ENCODE measurements around the gene HCN3.
"Not testable (repeated sequence)": the region's sequence is repeated elsewhere in the genome, so short reads cannot be mapped to it uniquely, and the experiment has no call there.

HCN3 gene

DNA sequence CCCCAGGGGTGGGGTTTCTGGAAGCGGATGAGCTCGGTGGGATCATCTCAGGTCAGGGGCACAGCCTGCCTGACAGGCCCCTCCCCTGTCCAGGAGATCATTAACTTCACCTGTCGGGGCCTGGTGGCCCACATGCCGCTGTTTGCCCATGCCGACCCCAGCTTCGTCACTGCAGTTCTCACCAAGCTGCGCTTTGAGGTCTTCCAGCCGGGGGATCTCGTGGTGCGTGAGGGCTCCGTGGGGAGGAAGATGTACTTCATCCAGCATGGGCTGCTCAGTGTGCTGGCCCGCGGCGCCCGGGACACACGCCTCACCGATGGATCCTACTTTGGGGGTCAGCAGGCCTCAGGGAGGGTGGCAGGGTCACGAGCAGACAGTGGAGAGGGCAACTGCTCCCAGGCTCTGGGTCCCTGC lies 8.4 kb downstream of the HCN3 start:
- DNase-seq, result no peak

DNA sequence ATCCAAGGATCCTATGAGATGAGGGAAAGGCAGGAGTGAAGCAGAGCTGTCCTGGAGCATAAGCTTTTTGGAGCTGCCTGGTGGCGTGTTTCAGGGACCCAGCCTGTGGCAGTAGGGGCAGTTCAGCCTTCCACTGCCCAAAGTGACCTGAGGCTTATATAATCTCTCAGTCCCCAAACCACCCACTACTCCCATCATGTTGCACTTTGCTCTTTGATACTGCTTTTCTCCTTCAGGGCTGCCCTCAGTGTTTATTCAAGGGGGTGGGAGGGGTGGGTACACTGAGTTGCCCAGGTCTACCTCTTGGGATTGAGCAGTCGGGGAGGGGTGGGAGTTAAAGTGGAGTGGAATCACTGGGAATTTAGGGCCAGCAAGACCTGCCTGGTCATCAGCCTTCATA lies 9.3 kb downstream of the HCN3 start:
- DNase-seq, result no peak

DNA sequence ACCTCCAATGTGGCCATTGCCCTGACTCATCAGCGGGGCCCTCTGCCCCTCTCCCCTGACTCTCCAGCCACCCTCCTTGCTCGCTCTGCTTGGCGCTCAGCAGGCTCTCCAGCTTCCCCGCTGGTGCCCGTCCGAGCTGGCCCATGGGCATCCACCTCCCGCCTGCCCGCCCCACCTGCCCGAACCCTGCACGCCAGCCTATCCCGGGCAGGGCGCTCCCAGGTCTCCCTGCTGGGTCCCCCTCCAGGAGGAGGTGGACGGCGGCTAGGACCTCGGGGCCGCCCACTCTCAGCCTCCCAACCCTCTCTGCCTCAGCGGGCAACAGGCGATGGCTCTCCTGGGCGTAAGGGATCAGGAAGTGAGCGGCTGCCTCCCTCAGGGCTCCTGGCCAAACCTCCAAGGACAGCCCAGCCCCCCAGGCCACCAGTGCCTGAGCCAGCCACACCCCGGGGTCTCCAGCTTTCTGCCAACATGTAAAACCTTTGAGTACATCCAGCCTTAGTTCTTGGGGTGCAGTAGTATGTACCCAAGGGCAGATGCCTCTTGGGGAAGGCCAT lies 10.8 kb downstream of the HCN3 start:
- no peak for DNase-seq

DNA sequence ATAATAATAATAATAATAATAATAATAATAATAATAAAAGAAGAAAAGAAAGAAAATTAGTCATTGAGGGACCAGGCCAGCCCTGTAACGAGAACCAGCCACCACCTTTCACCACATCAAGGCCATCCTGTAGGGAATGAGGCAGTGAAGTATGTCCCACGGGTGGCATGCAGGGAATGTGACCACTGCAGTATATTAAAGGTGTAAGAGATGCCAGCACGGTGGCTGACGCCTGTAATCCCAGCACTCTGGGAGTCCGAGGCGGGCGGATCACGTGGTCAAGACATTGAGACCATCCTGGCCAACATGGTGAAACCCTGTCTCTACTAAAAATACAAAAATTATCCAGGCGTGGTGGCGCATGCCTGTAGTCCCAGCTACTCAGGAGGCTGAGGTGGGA lies 13.7 kb downstream of the HCN3 start:
- not testable (repeated sequence) for DNase-seq

DNA sequence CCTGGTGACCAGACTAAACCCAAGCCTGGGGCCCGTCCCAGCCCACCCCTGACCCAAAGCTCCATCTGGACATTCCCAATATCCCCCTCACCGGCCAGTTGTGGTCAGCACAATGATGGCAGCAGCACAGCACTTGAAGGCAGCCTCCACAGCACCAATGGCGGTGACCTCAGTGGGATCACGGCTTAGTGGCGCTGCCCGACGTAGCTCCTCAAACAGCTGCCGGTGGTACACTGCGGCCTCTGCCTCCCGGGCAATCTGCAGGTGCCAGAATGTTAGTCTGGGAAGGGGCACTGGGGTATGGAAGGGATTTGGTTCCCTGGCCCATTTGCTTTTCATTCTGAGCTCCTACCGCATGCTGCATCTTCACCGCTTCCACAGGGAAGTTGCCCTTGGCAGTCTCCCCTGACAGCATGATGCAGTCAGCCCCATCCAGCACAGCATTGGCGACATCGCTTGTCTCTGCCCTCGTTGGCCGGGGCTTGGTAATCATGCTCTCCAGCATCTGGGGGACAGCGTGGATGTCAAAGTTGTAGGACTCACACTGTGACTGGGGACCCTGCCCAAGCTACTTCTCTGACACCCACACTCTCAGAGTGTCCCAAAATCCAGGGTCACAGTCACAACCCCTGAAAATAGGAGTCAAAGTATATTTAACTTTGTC lies 16.0 kb downstream of the HCN3 start:
- no peak for DNase-seq

DNA sequence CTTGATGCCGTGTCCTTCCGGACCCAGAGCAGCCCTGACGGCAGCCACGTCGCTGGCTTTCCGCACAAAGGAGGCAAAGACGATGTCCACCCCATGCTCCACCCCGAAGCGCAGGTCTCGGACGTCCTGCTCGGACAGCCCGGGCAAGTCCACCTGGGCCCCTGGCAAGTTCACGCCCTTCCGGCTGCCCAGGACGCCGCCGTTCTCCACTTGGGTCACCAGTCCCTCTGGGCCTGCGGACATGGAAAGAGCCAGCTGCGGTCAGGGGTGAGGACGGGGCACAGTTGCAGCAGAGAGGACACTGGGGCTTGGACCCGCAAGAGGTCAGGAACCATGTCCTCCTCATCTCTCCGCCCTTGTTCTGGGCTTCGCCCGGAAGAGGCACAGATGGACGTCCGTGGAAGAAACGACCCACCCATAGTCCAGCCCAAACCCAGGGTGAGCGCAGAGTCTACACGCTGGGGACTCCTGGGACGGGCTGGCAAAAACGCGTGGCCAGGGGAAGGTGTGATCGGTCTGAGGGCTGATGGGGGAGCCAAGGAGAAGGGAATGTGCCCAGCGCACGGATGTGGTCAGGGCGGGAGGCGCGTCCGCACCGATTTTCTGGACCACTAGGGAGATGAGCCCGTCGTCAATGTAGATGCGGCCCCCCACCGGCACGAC lies 17.4 kb downstream of the HCN3 start:
- DNase-seq, result no peak

DNA sequence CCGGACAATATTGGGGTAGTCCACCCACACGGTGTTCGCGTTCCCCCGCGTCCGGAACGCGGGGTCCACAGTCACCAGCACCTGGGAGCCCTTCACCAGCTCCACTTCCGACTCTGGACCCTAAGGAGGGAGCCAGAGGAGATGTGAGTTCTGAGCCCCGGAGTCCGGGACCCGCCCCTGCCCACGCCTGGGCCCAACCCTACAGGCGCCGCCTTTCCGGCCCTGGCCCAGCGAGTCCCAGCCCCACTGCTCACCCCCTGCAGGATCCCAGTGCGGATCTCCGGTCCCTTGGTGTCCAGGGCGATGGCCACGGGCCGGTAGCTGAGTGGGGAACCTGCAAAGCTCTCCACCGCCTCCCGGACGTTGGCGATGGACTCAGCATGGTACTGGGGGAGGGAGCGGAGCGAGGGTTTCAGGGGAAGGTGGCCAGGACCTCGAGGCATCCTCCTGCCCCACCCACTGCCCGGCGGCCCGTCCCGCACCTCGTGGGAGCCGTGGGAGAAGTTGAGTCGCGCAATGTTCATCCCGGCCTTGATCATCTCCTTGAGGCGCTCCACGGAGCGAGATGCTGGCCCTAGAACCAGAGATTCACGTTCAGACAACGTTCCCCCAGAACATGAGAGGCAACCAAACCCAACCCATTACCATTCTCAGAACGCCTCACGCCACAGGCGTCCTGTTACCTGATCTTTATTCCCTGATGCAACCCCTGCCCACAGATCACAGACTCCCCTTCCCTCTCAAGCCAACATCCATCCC lies 18.1 kb downstream of the HCN3 start:
- DNase-seq, result no peak

DNA sequence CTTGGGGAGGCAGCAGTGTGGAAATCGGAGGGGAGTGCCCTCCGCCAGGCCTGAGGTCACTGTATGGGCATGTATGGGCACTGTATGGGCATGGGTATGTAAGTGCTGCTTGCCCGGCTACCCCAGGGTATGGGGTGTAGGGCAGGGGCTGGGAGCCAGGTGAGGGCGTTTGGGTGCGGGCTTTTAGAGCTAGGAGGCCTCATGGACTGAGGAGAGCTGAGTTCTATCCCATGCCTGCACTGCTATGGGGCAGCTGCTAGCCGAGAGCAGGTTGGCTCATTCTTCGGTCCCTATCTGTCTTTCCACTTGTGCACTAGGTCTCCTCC lies 18.6 kb downstream of the HCN3 start:
- no peak for DNase-seq

DNA sequence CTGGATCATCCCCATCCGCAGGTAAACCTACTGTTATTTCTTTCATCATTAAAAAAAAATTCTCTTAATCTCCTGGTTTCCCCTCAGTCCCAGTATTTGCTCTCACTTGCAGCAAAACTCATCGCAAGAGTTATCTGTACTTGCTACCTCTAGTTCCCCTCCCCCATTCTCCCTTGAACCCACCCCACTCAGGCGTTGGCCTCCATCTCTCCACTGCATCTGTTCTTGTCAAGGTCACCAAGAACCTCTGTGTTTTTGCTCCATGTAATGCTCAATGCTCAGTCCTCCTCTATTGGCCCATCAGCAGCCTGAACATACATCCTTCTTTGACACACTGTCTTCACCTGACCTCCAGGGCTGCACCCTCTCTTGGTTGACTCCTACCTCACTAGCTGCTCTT lies 19.4 kb downstream of the HCN3 start:
- DNase-seq, result no peak

DNA sequence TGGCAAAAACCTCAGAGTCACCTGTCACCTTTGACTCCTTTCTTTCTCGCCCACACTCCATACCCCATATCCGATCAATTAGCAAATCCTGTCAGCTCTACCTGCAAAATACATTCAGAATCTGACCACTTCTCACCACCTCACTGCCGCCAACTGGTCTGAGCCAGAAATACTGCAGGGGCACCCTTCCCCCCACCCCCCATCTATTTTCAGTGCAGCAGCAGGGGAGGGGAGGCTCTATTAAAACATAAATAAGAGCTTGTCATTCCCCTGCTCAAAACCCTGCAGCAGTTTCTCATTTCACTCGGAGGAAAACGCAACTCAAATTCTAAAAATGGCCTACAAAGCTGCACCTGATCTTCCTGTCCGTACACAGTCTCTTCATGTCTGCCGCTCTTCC lies 20.1 kb downstream of the HCN3 start:
- no peak for DNase-seq

DNA sequence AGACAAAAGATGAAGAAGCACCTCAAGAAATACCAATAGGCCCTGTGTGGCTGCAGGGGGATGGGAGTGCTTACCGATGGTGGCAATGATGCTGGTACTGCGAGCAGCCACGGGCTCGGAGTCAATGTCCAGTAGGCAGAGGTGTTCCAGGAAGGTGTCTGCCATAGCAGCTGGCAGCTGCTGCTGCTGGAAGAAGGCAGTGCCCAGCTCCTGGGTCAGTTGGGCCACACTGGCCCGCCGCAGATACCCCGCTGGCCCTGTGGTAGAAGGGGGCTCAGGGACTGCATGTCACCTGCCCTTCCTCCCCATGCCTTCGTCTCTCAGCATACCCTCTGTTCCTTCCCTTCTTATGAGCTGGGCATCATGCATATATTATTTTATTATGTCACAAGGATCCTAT lies 22.8 kb downstream of the HCN3 start:
- DNase-seq, result no peak

DNA sequence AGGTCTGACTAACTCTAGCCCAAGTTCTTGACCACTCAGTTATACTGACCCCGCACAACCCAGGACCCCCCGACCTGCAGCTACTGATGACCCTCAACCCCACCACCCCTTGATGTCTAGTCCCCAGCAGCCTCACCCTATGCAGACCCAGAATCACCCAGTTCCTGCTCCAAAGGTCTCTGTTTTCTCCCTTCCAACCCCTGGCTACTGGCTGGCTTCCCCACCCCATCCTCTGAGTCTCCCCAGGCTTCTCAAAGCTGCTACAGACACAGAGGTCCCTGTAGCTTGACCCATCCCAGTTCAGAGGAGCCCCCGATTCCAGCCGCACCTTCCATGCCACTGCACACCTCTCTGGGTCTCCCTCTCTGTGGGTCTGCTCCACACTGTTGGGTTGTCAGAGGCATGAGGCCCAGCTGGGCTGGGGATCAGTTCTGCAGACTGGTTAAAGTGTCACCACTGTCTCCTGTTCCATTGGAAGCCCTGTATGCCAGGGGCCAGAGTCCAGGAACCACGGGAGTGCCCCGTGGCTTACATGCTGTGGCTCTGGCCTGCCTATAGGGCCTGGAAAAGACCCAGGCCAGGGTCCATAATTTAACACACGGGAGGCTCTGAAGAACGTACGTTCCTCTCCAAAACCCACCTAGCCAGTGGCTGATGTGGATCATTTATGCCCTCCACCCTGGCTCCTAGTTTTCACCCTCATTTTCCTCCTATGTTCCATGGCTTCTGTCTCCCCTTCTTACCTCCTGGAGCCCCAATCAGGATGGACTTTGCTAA lies 23.5 kb downstream of the HCN3 start:
- DNase-seq, result no peak

DNA sequence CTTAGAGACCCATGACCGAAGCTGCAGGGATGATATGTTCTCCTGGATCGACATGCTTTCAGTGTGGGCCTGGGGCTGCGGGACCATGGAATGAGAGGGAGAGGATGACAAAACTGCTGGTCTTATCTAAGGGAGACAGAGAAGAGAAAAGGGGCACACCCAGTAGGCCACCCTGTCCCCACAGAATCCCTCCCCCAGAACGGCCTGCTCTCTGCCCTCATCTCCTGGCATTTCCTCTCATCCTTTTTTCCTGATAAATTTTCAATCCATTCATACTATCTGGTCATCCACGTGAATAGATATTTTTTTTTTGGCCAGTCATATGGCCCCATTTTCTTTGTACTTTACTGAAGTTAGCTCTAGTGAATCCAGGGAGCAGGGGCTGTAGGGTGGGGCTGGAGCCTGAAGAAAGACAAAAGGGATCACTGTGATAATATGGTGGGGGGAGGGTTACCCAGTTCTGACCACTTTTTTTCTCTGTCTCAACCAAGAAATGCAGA lies 24.1 kb downstream of the HCN3 start, which contains the start of gene PKLR:
Gene PKLR (minus strand): TSS at position 97 of the 500 bp plus-strand sequence. CDS start 43 bp downstream, at position 54.
- no peak for DNase-seq

DNA sequence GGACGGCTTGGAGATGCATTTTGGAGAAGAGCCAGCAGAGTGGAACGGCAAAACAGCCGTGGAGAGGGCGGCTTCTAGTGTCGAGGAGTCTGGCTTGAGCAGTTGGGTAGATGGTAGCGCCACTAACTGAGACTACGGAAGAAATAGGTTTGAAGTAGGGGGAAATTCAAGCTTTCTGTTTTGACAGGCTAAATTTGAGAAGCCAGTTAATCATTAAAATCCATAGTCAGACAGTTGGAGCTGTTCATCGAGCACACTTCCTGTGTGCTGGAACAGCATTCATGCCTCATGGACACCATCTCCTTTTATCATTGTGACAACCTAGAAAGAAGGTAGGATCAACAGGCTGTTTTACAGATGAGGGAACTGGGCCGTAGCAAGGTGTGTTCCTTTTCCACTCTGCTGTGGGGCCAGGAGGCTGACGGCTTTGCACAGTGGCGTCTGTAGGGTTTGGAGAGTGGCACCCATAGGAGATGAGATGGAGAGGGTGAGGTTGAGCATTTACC lies 27.3 kb downstream of the HCN3 start:
- no peak for DNase-seq

DNA sequence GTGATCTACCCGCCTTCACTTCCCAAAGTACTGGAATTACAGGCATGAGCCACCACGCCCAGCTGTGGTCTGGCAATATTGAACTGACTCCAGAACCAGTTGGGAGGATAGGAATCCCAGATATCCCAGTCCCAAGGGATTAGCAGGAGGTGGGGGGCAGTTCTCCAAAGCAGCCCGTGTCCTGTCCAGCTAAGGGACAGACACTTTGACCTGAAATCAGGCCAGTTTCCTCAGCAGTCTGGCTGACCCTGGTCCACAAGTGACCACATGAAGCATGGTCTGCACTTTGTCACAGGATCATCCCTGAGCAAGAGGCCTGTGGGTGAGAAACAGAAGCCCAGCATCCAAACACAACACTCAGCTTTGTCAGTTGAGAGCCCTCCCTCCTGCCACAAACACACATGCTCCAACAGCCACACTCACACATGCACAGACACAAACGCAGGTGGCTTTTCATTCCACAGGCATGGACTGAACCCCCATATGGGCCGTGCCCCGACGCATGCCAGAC lies 28.7 kb downstream of the HCN3 start:
- DNase-seq, result no peak

DNA sequence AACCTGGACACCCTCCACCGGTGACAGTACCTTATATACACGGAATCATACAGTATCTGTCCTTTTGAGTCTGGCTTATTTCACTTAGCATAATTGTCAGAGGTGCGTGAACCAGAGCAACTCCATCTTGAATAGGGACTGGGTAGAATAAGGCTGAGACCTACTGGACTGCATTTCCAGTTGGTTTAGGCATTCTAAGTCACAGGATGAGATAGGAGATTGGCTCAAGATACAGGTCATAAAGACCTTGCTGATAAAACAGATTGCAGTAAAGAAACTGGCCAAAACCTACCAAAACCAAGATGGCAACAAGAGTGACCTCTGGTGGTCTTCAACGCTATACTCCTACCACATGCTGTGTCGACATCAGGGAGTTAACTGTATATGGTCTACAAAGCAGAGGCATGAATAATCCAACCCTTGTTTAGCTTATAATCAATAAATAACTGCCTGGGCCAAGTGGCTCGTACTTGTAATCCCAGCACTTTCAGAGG lies 30.0 kb downstream of the HCN3 start:
- no peak for DNase-seq

DNA sequence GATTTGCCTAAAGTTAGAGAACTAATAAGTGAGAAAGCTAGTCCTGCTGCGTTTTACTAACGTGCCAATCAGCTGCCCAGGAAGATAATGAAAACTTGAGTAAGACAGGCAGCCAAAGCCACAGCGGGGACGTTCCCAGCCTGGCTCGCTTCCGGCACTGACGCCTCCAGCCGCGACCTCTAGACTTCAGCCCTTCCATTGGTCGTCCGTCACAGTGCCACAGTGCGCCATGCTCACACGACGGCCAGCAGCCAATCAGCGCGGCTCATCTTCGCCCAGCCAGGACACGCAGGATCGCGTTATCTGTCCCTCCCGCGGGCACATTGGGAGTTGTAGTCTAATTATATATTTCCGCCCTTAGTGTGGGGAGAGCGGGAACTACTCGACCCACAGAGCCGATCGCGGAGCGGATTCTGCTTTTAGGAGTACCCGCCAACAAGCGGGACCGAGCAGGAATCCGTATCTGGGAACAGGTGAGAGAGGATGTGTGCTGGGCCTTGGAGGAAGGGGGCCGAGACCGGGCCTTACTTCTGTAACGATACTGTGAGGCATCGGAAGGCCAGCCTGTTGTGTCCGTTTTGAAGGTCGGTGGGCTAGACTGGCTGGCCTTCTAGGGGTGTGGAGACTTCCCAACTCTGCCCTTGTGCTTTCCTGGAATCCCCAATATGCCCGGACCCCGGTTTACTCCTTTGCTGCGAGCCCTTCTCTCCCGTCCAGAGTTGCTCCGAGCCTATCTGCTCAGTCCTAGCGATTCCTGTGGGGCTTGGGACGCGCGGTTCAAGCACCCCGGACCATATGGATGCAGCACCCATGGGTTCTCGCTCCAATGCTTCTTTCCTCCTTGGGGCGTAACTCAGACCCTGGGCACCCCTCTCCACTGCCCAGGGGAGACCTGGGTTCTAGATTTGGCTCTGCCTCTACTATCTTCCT lies 31.5 kb downstream of the HCN3 start, which contains the start of gene FDPS:
Gene FDPS (plus strand): TSS at position 374 of the 930 bp plus-strand sequence. CDS start 924 bp downstream, outside the sequence.
- peak; percentile 97 for DNase-seq

DNA sequence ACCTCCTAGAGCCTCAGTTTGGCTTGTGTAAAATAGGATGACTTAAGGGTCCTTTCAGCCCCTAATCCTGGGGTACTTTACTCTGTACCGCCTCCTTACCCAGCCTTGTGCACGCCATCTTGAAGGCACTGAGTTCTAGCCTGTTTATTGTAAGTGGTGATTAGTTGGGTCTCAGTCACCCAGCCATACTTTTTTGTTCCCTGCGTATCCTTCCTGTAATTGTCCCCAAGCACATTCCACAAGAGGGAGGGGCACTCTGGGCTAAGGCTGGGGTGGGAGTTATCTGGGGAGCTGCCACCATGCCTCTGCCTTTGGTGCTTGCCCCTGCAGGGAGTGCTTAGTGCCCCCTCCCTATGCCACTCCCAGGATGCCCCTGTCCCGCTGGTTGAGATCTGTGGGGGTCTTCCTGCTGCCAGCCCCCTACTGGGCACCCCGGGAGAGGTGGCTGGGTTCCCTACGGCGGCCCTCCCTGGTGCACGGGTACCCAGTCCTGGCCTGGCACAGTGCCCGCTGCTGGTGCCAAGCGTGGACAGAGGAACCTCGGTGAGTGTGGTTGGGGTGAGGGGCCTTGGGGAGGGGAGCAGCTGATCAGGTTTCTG lies 32.3 kb downstream of the HCN3 start:
- DNase-seq, result no peak

DNA sequence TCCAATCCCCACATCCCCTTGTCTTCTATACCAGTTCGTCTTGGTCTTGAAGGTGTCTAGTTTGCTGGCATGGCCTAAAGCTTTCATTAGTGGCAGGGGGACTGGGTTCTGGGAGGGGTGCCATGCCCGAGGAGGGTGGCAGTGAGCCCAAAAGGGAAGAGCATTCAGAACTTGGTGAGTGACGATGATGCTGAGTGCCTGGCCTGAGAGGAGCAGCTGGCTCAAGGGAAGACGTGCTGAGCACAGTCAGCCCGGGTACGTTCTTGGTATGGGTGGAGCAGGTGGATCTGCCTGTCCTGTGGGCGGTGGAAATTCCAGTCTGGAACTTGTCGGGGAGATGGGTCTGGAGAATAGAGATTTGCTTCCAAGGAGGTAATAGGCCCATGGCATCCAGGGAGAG lies 36.0 kb downstream of the HCN3 start:
- no peak for DNase-seq

DNA sequence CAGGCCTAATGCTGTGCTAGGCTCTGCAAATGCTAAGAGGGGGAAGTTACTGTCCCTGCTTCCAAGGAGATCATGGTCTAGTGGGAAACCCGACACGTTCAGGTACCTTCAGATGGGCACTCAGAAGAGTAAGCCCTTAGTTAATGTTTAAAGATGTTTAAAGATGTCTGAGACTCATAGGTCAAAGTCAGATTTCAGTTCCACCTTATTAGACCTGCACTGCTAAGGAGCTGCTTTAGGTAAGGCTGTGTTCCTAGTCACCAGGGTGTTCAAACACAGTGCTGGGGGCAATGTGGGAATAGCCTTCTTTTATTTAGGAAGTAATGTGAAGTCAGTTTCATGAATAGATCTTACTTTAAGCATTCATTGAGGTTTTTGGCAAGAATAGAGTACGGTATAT lies 39.7 kb downstream of the HCN3 start:
- DNase-seq, result no peak

DNA sequence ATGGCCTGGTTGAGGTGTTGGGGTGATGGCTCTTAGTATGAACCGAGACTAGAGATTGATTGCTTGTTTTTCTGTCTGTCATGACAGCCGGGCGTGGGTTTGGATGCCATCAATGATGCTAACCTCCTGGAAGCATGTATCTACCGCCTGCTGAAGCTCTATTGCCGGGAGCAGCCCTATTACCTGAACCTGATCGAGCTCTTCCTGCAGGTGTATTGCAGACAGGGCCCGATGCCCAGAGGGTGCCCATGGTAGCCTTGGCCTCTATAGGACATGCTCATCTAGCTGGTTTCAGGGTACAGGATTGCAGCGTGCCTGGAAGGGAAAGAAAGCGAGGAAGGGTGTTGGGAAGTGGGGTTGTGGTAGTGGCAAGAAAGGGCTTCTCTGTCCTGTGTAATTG lies 40.8 kb downstream of the HCN3 start:
- no peak for DNase-seq

Measured in NCI-H2029 (cell line).